ENCODE results near the gene MLH3. TPM values are rescaled to one million over a fixed set of nuclear protein-coding genes. Genes with fewer than 3 reads are reported as not detected.
A peak's percentile ranks its signal among the peaks of the same experiment; 100 is the strongest.

MLH3 gene
- total RNA-seq, 1 donor from 2014 or later = 12.9 TPM

- Mint-ChIP-seq H3K4me3 (ENCODE audit: unreplicated experiment) (no peak overlapping the region), H3K36me3 (ENCODE audit: low read depth, unreplicated experiment) (peaks cover 18% of the 10 kb centered on the region), H3K9me3 (ENCODE audit: unreplicated experiment) (no peaks in the 10 kb centered on the region), H3K4me1 (ENCODE audit: low read depth, unreplicated experiment) (no peaks in the 10 kb centered on the region), H3K27me3 (ENCODE audit: low read depth, unreplicated experiment) (no peaks in the 10 kb centered on the region), H3K27ac (ENCODE audit: unreplicated experiment) (no peak overlapping the region)
- H3K4me3 ChIP-seq (ENCODE audit: insufficient read depth, low read depth, low read length) = no peak overlapping the region
- DNase-seq (ENCODE audit: low read depth) = no peak
- H3K4me2 ChIP-seq (ENCODE audit: low read length) = no peak overlapping the region
- H3K4me1 ChIP-seq (ENCODE audit: insufficient read depth, low read length) = peaks cover 7% of the 10 kb centered on the region
- no peaks in the 10 kb centered on the region for H4K20me1 ChIP-seq (ENCODE audit: insufficient read depth, low read length)
- no peaks in the 10 kb centered on the region for H3K27me3 ChIP-seq (ENCODE audit: insufficient read depth, low read length)
- no peaks in the 10 kb centered on the region for H3K79me2 ChIP-seq (ENCODE audit: insufficient read depth, low read length)
- H3K27ac ChIP-seq (ENCODE audit: low read depth, low read length) = no peak overlapping the region
- no peak overlapping the region for H3K9ac ChIP-seq (ENCODE audit: low read length)
- no peaks in the 10 kb centered on the region for H3K9me3 ChIP-seq (ENCODE audit: insufficient read depth, low read depth, low read length)
- H2AFZ ChIP-seq (ENCODE audit: low read depth, low read length) = no peak overlapping the region
- FAIRE-seq = no peak
- no peak for TF ChIP-seq EZH2 (IDR thresholded peaks at IDR 0.05; ENCODE audit: insufficient read depth, low read length)
- TF ChIP-seq, protein P1, sequence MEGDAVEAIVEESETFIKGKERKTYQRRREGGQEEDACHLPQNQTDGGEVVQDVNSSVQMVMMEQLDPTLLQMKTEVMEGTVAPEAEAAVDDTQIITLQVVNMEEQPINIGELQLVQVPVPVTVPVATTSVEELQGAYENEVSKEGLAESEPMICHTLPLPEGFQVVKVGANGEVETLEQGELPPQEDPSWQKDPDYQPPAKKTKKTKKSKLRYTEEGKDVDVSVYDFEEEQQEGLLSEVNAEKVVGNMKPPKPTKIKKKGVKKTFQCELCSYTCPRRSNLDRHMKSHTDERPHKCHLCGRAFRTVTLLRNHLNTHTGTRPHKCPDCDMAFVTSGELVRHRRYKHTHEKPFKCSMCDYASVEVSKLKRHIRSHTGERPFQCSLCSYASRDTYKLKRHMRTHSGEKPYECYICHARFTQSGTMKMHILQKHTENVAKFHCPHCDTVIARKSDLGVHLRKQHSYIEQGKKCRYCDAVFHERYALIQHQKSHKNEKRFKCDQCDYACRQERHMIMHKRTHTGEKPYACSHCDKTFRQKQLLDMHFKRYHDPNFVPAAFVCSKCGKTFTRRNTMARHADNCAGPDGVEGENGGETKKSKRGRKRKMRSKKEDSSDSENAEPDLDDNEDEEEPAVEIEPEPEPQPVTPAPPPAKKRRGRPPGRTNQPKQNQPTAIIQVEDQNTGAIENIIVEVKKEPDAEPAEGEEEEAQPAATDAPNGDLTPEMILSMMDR (IDR thresholded peaks at IDR 0.05; ENCODE audit: insufficient read depth, low read depth, low read length) = peak; percentile 45
- H3K36me3 ChIP-seq (ENCODE audit: insufficient read depth, low read length) = peaks cover 20% of the 10 kb centered on the region
Observed at GRCh38 chr14:75022655-75023054, 28.6 kb downstream of the MLH3 start.

DNA sequence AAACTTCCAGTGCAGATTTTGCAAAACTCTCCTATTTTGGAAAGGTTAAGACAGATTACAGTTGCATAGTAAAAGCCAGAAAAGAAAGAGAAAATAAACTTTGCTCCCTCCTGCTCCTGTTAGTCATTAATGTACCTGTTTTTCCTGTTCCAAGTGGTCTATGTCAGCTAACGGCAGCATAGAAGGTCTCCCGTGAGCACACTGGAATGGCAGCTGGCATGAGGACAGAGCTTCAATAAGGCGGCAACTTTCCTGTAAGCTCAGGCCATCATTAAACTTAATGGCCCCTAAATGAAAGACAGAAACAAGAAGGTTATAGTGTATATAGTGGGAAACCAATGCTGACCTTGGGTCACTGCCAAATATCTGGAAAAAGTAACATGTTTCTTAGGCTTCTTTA, 32.6 kb downstream of the MLH3 start:
- Histone ChIP-seq H3K27me3 (ENCODE audit: insufficient read depth, low read length) (no peaks in the 10 kb centered on the region), H3K9me3 (ENCODE audit: insufficient read depth, low read depth, low read length) (no peaks in the 10 kb centered on the region), H3K36me3 (ENCODE audit: insufficient read depth, low read length) (peaks cover 31% of the 10 kb centered on the region), H3K4me1 (ENCODE audit: insufficient read depth, low read length) (no peaks in the 10 kb centered on the region), H3K27ac (ENCODE audit: low read depth, low read length) (no peak overlapping the region), H3K4me2 (ENCODE audit: low read length) (no peak overlapping the region), H3K79me2 (ENCODE audit: insufficient read depth, low read length) (no peaks in the 10 kb centered on the region), H3K4me3 (ENCODE audit: insufficient read depth, low read depth, low read length) (no peak overlapping the region), H3K9ac (ENCODE audit: low read length) (no peak overlapping the region), H4K20me1 (ENCODE audit: insufficient read depth, low read length) (no peaks in the 10 kb centered on the region), H2AFZ (ENCODE audit: low read depth, low read length) (no peak overlapping the region)
- TF ChIP-seq, protein P1 (IDR thresholded peaks at IDR 0.05; ENCODE audit: insufficient read depth, low read depth, low read length) = no peak
- TF ChIP-seq EZH2 (IDR thresholded peaks at IDR 0.05; ENCODE audit: insufficient read depth, low read length) = no peak
- no peak overlapping the region for H3K4me3 Mint-ChIP-seq (ENCODE audit: unreplicated experiment)
- peaks cover 19% of the 10 kb centered on the region for H3K36me3 Mint-ChIP-seq (ENCODE audit: low read depth, unreplicated experiment)
- no peaks in the 10 kb centered on the region for H3K4me1 Mint-ChIP-seq (ENCODE audit: low read depth, unreplicated experiment)
- no peak for FAIRE-seq
- H3K27ac Mint-ChIP-seq (ENCODE audit: unreplicated experiment) = no peak overlapping the region
- H3K27me3 Mint-ChIP-seq (ENCODE audit: low read depth, unreplicated experiment) = no peaks in the 10 kb centered on the region
- no peaks in the 10 kb centered on the region for H3K9me3 Mint-ChIP-seq (ENCODE audit: unreplicated experiment)
- no peak for DNase-seq (ENCODE audit: low read depth)

- Histone ChIP-seq H3K9me3 (ENCODE audit: insufficient read depth, low read depth, low read length) (no peaks in the 10 kb centered on the region), H3K36me3 (ENCODE audit: insufficient read depth, low read length) (peaks cover 24% of the 10 kb centered on the region), H3K4me3 (ENCODE audit: insufficient read depth, low read depth, low read length) (no peak overlapping the region), H3K27me3 (ENCODE audit: insufficient read depth, low read length) (no peaks in the 10 kb centered on the region), H4K20me1 (ENCODE audit: insufficient read depth, low read length) (no peaks in the 10 kb centered on the region), H3K27ac (ENCODE audit: low read depth, low read length) (no peak overlapping the region), H2AFZ (ENCODE audit: low read depth, low read length) (no peak overlapping the region), H3K4me2 (ENCODE audit: low read length) (no peak overlapping the region), H3K9ac (ENCODE audit: low read length) (no peak overlapping the region), H3K4me1 (ENCODE audit: insufficient read depth, low read length) (peaks cover 5% of the 10 kb centered on the region), H3K79me2 (ENCODE audit: insufficient read depth, low read length) (no peaks in the 10 kb centered on the region)
- Mint-ChIP-seq H3K36me3 (ENCODE audit: low read depth, unreplicated experiment) (peaks cover 10% of the 10 kb centered on the region), H3K27me3 (ENCODE audit: low read depth, unreplicated experiment) (no peaks in the 10 kb centered on the region), H3K4me3 (ENCODE audit: unreplicated experiment) (no peak overlapping the region), H3K27ac (ENCODE audit: unreplicated experiment) (no peak overlapping the region), H3K4me1 (ENCODE audit: low read depth, unreplicated experiment) (peaks cover 9% of the 10 kb centered on the region), H3K9me3 (ENCODE audit: unreplicated experiment) (no peaks in the 10 kb centered on the region)
- no peak for DNase-seq (ENCODE audit: low read depth)
- TF ChIP-seq, protein P1 (IDR thresholded peaks at IDR 0.05; ENCODE audit: insufficient read depth, low read depth, low read length) = no peak
- TF ChIP-seq EZH2 (IDR thresholded peaks at IDR 0.05; ENCODE audit: insufficient read depth, low read length) = no peak
- no peak for FAIRE-seq
Observed at GRCh38 chr14:75016815-75017214, 34.5 kb downstream of the MLH3 start.

All from astrocyte (in vitro differentiated cells and primary cell).